ENCODE results near the gene LPAR2. TPM values are rescaled to one million over a fixed set of nuclear protein-coding genes. Genes with fewer than 3 reads are reported as not detected.
A peak's percentile ranks its signal among the peaks of the same experiment; 100 is the strongest.

LPAR2 gene
- total and polyA plus RNA-seq, 2 of the 13 experiments (the other 11 are each of a cell fraction or from before 2014, with no cell fraction given) = 0.86 to 3.6 TPM

- Histone ChIP-seq H3K4me1 (ENCODE audit: insufficient read depth, low read length) (no peaks in the 10 kb centered on the region), H4K20me1 (ENCODE audit: insufficient read depth, low read length) (no peaks in the 10 kb centered on the region), H3K9ac (ENCODE audit: insufficient read depth, low read depth, low read length) (no peak overlapping the region), H3K27me3 (ENCODE audit: control insufficient read depth in 1 of 2, insufficient read depth in 2 of 2, low read length in 2 of 2) (no peaks in the 10 kb centered on the region), H3K79me2 (ENCODE audit: insufficient read depth, low read length) (no peaks in the 10 kb centered on the region), H3K9me3 (ENCODE audit: low read length) (no peaks in the 10 kb centered on the region), H2AFZ (ENCODE audit: low read length) (no peak overlapping the region), H3K4me3 (replicated peaks in 1 of 3; ENCODE audit: insufficient read depth in 1 of 3, low read depth in 2 of 3, low read length in 3 of 3) (no peak overlapping the region), H3K4me2 (ENCODE audit: low read depth, low read length) (no peak overlapping the region), H3K36me3 (replicated peaks in 1 of 2; ENCODE audit: control insufficient read depth in 1 of 2, insufficient read depth in 2 of 2, low read length in 2 of 2) (peaks cover 55 to 91% of the 10 kb centered on the region in 2 experiments), H3K27ac (ENCODE audit: extremely low read length, insufficient read depth, low read length) (no peak overlapping the region)
- 0 out of 2 replicates have a peak, but pooled peaks have one; percentile 5 for TF ChIP-seq POLR2G (IDR thresholded peaks at IDR 0.05; ENCODE audit: low read depth, low read length)
- no peak for TF ChIP-seq NR2F2 (IDR thresholded peaks at IDR 0.05; ENCODE audit: borderline replicate concordance, low read depth)
- no peak for TF ChIP-seq U2AF2 (IDR thresholded peaks at IDR 0.05; ENCODE audit: low read depth, low read length)
- TF ChIP-seq SMAD3 (CRISPR knock-in tag; IDR thresholded peaks at IDR 0.05) = no peak
- TF ChIP-seq DR1 (CRISPR knock-in tag; IDR thresholded peaks at IDR 0.05) = no peak
- no peak for TF ChIP-seq ZNF367 (CRISPR knock-in tag; IDR thresholded peaks at IDR 0.05; ENCODE audit: borderline replicate concordance)
- TF ChIP-seq ATF7-NPFF (CRISPR knock-in tag; IDR thresholded peaks at IDR 0.05; ENCODE audit: low read depth) = no peak
- TF ChIP-seq HNF1B (CRISPR knock-in tag; IDR thresholded peaks at IDR 0.05) = no peak
- TF ChIP-seq POGK (CRISPR knock-in tag; conservative IDR thresholded peaks at IDR 0.05) = no peak
- no peak for TF ChIP-seq MEIS2 (CRISPR knock-in tag; IDR thresholded peaks at IDR 0.05)
- no peak for TF ChIP-seq CERS6 (CRISPR knock-in tag; IDR thresholded peaks at IDR 0.05)
- TF ChIP-seq ZFAT (CRISPR knock-in tag; conservative IDR thresholded peaks at IDR 0.05) = no peak
- TF ChIP-seq SNAPC2 (CRISPR knock-in tag; IDR thresholded peaks at IDR 0.05) = no peak
- no peak for TF ChIP-seq RBFOX2 (IDR thresholded peaks at IDR 0.05; ENCODE audit: low read depth, low read length)
- TF ChIP-seq AGO2 (optimal IDR thresholded peaks at IDR 0.05; ENCODE audit: low read depth, low read length) = peak; percentile 11
- no peak for TF ChIP-seq REXO4 (CRISPR knock-in tag; IDR thresholded peaks at IDR 0.05; ENCODE audit: borderline replicate concordance)
- intact Hi-C loops (cut with micrococcal nuclease; ENCODE audit: unreplicated experiment) = no loop called here
- WGBS (ENCODE audit: low lambda C conversion rate) = over 99% methylated on average over 11 of the region's 13 CpGs
- no TSS peak for BruUV-seq (replicated peaks)
- no peak for FAIRE-seq
- in situ Hi-C loops (cut with HindIII; ENCODE audit: extremely low pct_ligation_motif_present, low pct_unique_long_range_greater_than_20kb) = no loop called here
- POLR2A ChIA-PET = interaction anchor here (0.9 to 1.2 kb wide), 2 partner anchors 9 to 17 kb away, joined by 3 to 4 read pairs; partner anchors contain the start of gene ZNF101
- no peak for ATAC-seq
- CTCF ChIA-PET (ENCODE audit: low intra/inter-chr PET ratio, low total read pairs) = no interaction called here
- no peak for DNase-seq (ENCODE audit: low spot score)
These were observed 23.1 kb upstream of the LPAR2 start for GRCh38 chr19:19651076-19651475.

Data from HepG2 (cell line).